A673 (cell line): ENCODE results near the gene ACKR2.

Experiments used
- EZH2 ChIP-seq: fragments of 200-600 bp; sonication (generic); IDR thresholded peaks from 2 replicates; pipeline ENCODE4 v1.6.1; 2017; ENCODE audit warnings: borderline replicate concordance, low read depth, mild to moderate bottlenecking, mixed read lengths, antibody characterized with exemption, low read length; ENCODE audit not compliant: poor library complexity, severe bottlenecking
- TF ChIP-seq, protein P1 (sequence below): fragments of 300-800, 200-600 bp; sonication (generic); conservative IDR thresholded peaks from 2 replicates; pipeline ENCODE4 v1.5.1; 2017; ENCODE audit warnings: low read depth, mild to moderate bottlenecking, antibody characterized with exemption, low read length, moderate library complexity, mixed read lengths

DNA sequence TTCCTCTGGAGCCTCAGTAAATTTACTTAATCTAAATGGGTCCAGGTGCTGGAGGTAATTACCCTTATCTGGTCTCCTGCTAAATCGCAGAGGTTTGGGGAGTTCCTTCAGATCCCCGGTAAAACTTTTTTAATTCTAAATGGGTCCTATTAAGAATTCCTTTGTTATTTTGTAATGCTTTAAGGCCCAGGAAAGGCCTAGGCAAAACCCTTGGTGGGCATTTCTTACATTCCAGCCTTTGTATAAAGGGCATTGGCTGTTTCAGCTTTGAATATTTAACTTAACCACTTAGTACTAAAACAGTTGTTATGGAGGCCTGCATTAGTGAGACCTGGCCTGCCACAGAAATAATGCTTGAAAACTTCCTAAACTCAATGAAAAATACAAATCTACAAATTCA is 81.8 kb downstream of the ACKR2 start:
- no peak for TF ChIP-seq EZH2
- TF ChIP-seq, protein P1, sequence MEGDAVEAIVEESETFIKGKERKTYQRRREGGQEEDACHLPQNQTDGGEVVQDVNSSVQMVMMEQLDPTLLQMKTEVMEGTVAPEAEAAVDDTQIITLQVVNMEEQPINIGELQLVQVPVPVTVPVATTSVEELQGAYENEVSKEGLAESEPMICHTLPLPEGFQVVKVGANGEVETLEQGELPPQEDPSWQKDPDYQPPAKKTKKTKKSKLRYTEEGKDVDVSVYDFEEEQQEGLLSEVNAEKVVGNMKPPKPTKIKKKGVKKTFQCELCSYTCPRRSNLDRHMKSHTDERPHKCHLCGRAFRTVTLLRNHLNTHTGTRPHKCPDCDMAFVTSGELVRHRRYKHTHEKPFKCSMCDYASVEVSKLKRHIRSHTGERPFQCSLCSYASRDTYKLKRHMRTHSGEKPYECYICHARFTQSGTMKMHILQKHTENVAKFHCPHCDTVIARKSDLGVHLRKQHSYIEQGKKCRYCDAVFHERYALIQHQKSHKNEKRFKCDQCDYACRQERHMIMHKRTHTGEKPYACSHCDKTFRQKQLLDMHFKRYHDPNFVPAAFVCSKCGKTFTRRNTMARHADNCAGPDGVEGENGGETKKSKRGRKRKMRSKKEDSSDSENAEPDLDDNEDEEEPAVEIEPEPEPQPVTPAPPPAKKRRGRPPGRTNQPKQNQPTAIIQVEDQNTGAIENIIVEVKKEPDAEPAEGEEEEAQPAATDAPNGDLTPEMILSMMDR: no peak
